GM12865 (cell line): ENCODE results near the gene C2CD5.
"Not testable (repeated sequence)": the region's sequence is repeated elsewhere in the genome, so short reads cannot be mapped to it uniquely, and the experiment has no call there.

ENCODE experiments used
- DNase-seq: peaks from one replicate; pipeline ENCODE4 v3.0.0; 2010; ENCODE audit warnings: low read depth
- H3K4me3 ChIP-seq: 2 replicates; pipeline ENCODE4 v1.5.1; 2011; ENCODE audit warnings: mild to moderate bottlenecking, low read depth, low read length, control low read depth
- TF ChIP-seq, protein P1 (sequence below): IDR thresholded peaks from 2 replicates; pipeline ENCODE4 v1.5.1; 2011; ENCODE audit warnings: low read length, control low read depth, low read depth, inconsistent platforms; ENCODE audit not compliant: insufficient read depth; ENCODE audit errors: missing control alignments

The C2CD5 gene

DNA sequence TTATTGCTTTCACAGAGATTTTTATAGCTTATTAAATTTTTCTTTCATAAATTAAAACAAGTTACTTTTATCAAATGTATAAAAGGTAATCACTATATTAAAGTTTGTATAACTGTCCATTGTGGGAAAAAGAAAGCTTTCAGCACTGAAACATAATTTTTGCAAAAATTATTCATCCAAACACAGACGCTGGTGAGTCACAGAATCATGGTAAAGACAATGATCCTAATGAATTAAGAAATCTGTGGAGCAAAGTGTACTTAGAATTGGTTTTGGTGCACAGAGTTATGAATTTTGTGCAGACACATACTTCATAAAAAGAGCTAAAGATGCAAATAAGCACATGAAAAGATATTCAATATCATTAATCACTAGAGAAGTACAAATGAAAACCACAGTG, 31.7 kb upstream of the C2CD5 start:
- DNase-seq = no peak
- TF ChIP-seq, protein P1, sequence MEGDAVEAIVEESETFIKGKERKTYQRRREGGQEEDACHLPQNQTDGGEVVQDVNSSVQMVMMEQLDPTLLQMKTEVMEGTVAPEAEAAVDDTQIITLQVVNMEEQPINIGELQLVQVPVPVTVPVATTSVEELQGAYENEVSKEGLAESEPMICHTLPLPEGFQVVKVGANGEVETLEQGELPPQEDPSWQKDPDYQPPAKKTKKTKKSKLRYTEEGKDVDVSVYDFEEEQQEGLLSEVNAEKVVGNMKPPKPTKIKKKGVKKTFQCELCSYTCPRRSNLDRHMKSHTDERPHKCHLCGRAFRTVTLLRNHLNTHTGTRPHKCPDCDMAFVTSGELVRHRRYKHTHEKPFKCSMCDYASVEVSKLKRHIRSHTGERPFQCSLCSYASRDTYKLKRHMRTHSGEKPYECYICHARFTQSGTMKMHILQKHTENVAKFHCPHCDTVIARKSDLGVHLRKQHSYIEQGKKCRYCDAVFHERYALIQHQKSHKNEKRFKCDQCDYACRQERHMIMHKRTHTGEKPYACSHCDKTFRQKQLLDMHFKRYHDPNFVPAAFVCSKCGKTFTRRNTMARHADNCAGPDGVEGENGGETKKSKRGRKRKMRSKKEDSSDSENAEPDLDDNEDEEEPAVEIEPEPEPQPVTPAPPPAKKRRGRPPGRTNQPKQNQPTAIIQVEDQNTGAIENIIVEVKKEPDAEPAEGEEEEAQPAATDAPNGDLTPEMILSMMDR = no peak
- H3K4me3 ChIP-seq = no peak overlapping the region

DNA sequence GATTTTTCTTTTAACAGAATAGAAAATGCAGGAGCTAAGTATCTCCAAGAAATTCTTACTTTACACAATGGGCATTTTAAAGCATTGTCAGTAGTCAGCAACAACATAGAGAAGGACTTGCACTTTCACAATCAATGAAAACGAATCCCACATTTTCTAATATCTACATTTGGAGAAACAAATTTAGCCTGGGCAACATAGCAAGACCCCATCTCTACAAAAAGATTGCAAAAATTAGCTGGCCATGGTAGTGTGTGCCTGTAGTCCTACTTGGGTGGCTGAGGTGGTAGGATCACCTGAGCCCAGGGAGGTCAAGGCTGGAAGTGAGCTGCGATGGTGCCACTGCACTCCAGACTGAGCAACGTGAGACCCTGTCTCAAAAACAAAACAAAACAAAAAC, 30.6 kb upstream of the C2CD5 start:
- TF ChIP-seq, protein P1 = no peak
- H3K4me3 ChIP-seq = no peak overlapping the region
- DNase-seq = no peak

DNA sequence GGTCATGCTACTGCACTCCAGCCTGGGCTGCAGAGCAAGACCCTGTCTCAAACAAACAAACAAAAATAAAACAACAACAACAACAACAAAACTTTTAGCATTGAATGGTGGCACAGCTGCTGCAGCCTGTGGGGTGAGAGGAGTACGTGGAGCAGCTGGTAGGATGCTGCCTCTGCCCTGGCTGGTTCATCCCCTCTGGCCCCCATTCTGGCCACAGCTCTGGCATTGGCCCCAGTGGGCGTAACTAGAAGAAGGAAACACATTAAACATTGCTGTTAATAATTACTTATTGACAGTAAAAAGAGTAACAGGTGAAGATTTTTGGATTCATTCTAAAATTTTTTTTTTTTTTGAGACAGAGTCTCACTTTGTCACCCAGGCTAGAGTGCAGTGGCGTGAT, 28.8 kb upstream of the C2CD5 start:
- TF ChIP-seq, protein P1 = no peak
- no peak for DNase-seq
- H3K4me3 ChIP-seq = no peak overlapping the region

DNA sequence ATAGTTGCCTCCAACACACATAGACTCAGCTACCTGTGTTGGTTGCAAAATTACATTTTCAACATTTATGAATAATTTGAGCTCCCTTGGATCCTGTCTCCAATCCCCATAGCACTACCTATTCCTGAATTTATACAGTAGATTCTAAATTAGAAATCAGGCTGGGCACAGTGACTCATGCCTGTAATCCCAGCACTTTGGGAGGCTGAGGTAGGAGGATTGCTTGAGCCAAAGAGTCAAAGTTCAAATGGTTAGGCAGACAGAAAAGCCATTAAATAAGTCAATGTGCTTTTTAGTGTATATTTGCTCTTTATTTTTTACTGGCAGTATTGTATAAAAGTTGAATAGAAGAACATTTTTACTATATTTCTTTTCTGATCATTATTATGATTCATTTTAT, 24.9 kb upstream of the C2CD5 start:
- H3K4me3 ChIP-seq = no peak overlapping the region
- no peak for DNase-seq
- TF ChIP-seq, protein P1 = no peak

DNA sequence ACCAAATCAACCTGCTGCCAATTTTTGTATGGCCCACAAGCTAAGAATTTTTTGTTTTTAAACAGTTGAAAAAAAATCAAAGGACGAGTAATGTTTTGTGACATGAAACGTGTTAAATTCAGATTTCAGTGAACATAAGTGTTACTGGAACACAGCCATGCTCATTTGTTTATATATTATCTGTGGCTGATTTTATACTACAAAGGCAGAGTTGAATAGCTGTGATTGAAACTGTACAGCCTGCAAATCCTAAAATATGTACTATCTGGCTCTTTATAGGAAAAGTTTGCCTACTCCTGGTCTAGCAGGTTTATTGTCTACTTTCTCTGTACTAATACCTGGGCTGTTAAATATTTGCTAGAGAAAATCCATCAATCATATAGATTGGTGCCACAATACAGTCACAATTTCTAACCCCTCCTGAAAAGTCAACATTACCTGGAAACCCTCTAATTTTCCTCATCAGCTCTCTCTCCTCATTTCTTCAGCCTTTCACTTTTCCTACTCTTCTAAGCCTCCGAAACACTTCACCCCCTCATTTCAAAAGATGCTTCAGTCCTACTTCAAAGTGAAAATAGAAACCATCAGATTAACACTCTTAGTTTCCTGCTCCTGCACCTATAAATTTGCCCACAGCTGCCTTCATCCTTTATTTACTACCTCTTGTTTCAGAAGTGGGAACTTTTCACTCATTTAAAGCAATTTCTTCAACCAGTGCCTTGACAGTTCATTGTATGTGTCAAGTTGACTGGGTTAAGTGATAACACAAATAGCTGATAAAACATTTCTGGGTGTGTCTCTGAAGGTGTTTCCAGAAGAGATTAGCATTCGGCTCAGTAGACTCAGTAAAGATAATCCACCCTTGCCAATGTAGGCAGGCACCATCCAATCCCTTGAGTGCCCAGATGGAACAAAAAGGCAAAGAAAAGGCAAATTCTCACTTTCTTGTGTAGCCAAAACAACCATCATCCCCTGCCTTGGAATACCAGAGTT, 18.0 kb upstream of the C2CD5 start:
- TF ChIP-seq, protein P1 = no peak
- no peak for DNase-seq
- no peak overlapping the region for H3K4me3 ChIP-seq

DNA sequence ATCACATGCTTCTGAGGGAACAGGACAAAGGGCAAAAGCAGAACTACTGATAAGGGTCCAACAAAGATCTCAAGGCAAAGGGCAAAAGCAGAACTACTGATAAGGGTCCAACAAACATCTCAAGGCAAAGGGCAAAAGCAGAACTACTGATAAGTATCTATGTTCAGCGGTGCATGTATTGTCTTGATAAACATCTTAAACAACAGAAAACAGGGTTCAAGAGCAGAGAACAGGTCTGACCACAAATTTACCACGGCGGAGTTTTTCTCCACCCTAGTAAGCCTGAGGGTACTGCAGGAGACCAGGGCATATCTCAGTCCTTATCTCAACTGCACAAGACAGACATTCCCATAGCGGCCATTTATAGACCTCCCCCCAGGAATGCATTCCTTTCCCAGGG, 10.4 kb upstream of the C2CD5 start:
- not testable (repeated sequence) for H3K4me3 ChIP-seq, DNase-seq

DNA sequence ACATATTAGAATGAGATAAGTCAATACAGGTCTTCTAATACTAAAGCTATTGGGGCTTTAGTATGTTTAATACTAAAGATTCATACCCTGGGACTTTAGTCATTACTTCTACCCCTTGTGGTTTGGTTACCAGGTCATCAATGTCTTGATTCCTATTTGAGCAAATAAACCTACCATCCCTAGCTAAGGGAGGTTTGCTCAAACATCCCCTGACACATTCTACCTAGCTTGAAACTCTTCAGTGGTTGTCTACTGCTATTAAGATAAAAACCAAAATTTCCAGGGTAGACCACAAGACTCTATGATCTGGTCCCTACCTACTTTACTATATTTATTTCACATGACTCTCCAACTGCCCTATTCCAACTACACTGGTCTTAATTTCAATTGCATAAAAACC, 7.3 kb upstream of the C2CD5 start:
- peak; percentile 28 for DNase-seq
- TF ChIP-seq, protein P1 = no peak
- no peak overlapping the region for H3K4me3 ChIP-seq
